Measurements from ENCODE around the gene SIK1.

SIK1 gene

GRCh38 chr21:43365611-43366426 is 61.1 kb downstream of the SIK1 start:
- FAIRE-seq = no peak

- FAIRE-seq = no peak
Measured at GRCh38 chr21:43364851-43365424, 62.0 kb downstream of the SIK1 start.
